HG02571 (cell line): Measurements from ENCODE around the gene PLSCR5.

Experiments used
- ATAC-seq: cut with Tn5 transposase; IDR thresholded peaks from one replicate; pipeline ENCODE4 v1.9.1; 2021; ENCODE audit warnings: mild to moderate bottlenecking, moderate library complexity; ENCODE audit not compliant: unreplicated experiment

PLSCR5 gene, protein sequence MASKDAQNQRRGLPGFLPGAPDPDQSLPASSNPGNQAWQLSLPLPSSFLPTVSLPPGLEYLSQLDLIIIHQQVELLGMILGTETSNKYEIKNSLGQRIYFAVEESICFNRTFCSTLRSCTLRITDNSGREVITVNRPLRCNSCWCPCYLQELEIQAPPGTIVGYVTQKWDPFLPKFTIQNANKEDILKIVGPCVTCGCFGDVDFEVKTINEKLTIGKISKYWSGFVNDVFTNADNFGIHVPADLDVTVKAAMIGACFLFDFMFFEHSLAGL

GRCh38 chr3:146605106-146605505, at the start of gene PLSCR5:
Gene PLSCR5, minus strand, starts transcription at chr3:146605346. Its CDS starts 134 bp downstream, at chr3:146605212.
- ATAC-seq, result no peak

DNA sequence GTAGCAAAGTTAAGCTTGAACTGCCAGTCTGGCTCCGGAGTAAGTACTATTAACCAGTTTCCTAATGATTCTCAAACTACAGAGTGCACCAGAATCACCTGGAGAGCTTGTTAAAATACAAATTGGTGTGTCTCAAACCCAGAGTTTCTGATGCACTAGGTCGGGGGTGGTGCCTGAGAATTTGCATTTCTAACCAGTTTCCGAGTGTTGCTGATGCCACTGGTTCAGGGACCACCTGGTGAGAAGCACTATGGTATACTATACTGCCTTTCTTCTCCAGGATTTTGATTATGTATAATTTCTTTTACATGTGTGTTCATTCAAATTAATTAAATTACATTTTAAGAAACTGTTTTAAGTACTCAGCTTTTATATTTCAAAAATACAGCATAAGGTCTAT, 48.8 kb upstream of the PLSCR5 start:
- no peak for ATAC-seq

- ATAC-seq, result no peak
Observed at GRCh38 chr3:146650691-146651442, 45.7 kb upstream of the PLSCR5 start.

GRCh38 chr3:146646261-146646660, 41.1 kb upstream of the PLSCR5 start:
- ATAC-seq, result no peak

DNA sequence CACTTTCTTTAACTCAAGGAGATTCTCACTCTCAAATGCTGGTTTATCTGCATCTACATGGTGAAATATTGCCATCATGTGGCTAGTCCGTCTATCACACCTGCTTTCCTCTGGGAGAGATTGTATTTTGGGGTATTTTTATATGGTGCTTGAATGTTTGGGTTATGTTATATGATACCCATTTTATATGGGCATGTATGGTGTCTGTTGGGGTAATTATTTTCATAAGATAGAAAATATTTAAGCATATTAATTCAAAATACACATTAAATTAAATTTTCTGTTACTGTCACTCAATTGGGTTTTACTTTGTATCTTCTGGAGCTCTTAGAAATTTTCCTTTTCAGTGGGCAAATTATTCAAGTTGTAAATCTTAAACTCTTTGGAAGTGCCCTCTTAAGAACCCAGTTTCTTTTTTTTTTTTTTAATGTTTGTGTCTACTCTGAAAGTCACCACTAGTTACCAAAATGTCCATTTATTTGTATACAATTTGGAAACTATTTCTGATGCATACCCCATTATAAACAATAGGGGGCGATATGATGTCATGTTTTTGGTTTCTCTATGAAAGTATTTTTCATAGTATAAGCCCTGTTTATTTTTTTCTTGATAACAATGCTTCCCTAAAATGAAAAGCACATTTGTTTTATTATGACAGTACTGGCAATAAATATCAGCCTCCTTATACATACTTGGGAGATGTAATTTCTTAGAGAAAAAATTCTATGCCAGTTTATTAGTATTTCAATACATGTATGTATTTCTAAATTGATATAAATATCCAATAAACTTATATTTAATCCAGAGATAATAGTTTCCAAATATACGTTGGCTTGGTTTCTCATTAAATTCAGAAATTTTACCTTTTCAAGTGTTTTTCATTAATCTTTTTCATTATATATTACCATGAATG, 36.1 kb upstream of the PLSCR5 start:
- ATAC-seq, result peak; percentile 69

GRCh38 chr3:146640361-146640760, 35.2 kb upstream of the PLSCR5 start:
- no peak for ATAC-seq

DNA sequence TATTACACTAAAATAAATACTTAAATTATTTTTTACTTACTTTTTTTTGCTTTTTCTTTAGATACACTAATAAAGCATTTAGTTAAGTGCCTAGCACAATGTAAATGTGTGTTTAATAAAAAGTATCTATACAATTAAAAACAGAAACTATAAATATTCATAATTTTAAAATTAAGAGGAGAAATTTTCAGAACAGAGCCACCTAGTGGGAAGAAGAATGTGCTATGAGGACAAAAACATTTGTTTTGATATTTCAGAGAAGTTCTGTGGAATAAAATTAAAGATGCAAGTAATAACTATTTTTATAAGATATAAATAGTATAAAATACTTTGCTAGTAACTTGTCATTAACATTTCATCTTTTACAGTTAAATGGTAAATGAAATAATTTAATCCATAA, 33.6 kb upstream of the PLSCR5 start:
- ATAC-seq, result no peak

DNA sequence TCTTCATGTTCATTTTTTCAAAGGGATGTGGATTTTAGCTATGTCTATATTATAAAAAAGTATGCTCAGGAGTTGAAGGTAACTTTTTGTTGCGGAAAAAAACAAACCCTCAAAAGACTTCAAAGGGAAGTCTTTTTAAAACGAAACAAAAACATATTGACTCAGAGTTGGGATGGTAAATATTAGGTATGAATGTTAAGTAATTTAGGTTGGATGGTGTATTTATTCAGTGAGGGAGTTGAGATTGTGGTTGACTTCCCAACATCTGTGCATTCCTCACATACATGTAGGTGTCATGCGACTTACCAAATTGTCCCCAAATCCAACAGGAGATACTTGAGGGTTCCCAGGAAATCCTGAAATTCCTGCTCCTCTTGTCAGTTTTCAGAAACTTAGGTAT, 32.7 kb upstream of the PLSCR5 start:
- no peak for ATAC-seq

GRCh38 chr3:146636881-146637280, 31.7 kb upstream of the PLSCR5 start:
- ATAC-seq, result no peak

DNA sequence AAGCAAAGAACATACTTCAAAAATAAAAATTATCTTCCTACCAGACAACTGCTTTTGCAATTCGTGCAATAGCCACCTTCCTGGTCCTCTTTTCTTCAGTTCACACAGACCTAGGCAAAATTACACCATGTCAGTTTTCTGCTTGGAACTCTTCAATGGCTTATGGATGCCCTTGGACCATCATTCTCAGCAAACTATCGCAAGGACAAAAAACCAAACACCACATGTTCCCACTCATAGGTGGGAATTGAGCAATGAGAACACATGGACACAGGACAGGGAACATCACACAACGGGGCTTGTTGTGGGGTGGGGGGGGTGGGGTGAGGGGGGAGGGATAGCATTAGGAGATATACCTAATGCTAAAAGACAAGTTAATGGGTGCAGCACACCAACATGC, 29.2 kb upstream of the PLSCR5 start:
- ATAC-seq, result no peak

- no peak for ATAC-seq
Observed at GRCh38 chr3:146628671-146629070, 23.5 kb upstream of the PLSCR5 start.

GRCh38 chr3:146626403-146627122, 21.4 kb upstream of the PLSCR5 start:
- ATAC-seq, result no peak

DNA sequence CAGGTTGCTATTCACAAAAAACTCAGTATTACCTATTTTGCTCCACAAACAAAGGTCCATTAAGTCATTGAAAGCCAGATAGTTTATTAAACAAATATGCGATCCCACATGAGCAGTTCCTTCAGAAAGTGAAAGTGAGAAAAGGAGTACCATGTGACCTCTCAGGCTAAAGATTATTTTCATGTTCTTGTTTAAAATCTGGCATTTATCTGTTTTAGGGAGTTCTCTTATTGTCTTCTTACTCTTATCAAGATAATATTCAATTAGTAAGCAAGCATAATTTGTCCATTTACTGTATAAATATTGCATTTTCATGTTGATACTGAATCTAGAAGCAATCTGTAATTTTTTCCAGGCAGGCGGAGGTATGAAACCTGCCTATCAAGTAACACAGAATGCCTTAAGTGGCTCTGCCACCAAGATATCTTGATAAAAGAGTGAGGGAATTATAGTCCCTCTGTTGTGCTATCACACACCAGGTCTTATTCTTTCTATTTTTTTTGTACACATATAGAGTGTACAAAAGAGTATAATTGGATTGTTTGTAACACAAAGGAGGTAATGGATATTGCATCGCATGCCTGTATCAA, 20.1 kb upstream of the PLSCR5 start:
- ATAC-seq, result no peak

DNA sequence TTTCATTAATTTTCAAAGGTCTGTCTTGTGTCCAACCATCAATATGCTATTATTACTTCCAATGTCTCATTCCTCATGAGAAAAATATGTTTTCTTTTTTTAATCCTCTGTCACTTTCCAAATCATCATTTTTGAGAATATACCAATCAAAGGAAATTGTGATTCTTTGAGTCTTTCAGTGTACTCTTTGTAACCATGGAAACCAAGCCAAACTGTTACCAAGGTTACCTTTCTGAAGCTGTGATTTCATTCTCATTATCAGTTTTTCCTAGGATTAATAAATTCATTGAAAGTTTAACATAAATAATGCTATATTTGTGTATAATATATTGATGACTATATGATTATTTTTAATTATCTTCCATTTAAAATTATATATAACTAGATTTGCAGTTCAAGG, 16.6 kb upstream of the PLSCR5 start:
- ATAC-seq, result no peak

DNA sequence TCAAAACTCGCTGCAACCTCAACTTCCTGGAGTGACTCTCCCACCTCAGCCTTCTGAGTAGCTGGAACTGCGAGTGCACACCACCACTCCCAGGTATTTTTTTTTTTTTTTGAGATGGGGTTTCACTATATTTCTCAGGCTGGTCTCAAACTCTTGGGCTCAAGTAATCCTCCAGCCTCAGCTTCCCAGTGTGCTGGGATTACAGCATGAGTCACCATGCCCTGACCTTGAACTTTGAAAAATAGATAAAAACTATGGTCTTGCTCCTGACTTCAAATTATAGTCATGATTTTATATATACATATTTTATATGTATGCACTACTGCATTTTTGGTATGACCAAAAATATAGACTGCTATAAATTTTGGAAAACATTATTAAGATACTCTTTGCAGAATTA, 6.9 kb upstream of the PLSCR5 start:
- no peak for ATAC-seq

DNA sequence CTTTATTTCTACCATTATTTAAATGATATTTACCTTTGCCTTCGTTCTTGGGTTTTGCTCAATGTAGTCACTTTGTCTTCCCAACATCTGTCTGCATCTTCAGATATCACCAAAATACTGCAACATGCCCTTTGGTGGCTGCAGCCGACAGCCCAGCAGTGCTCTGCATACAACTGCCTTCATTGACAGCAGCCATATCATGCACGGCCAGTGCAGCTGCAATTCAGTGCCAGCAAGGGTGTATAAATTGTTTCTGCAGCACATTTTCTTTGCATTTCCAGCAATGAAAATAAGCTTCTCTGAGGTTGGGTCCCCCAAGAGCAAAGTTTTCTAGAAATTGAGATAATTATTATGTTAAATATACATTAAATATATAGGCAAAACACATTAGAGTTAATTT, 6.0 kb upstream of the PLSCR5 start:
- no peak for ATAC-seq

- no peak for ATAC-seq
Observed at GRCh38 chr3:146598535-146598934, 6.6 kb downstream of the PLSCR5 start.

- no peak for ATAC-seq
Observed at GRCh38 chr3:146594843-146595482, 10.2 kb downstream of the PLSCR5 start.

GRCh38 chr3:146593776-146594175, 11.4 kb downstream of the PLSCR5 start:
- no peak for ATAC-seq

- no peak for ATAC-seq
Observed at GRCh38 chr3:146590521-146590920, 14.6 kb downstream of the PLSCR5 start.
